OCI-LY7 (cell line): Measurements from ENCODE around the gene ACOXL. TPM values are rescaled to one million over a fixed set of nuclear protein-coding genes. Genes with fewer than 3 reads are reported as not detected.

ENCODE experiments used
- BruUV-seq: library from RNA; stranded (reverse); fragments of 400-500 nt; replicated peaks from 2 replicates; lab custom pipeline; 2021; lab: Mats Ljungman, UMichigan
- CTCF ChIA-PET: fragments of 300-600 bp; sonication (Branson Sonifier 250); formaldehyde crosslinking; loops from one replicate; lab custom pipeline; 2022; ENCODE audit warnings: antibody characterized with exemption; ENCODE audit not compliant: unreplicated experiment; lab: Charles Lee
- POLR2A ChIA-PET: fragments of 300-600 bp; sonication (Branson Sonifier 250); formaldehyde crosslinking; loops from one replicate; lab custom pipeline; 2022; ENCODE audit warnings: antibody characterized with exemption; lab: Charles Lee
- DNase-seq: peaks from one replicate; pipeline ENCODE4 v3.0.0-alpha.2; 2015; ENCODE audit warnings: low spot score
- H2AFZ ChIP-seq: fragments of 200-600 bp; sonication (generic), shearing (Covaris generic); 2 replicates; pipeline ENCODE4 v1.6.1; 2014; ENCODE audit warnings: mild to moderate bottlenecking, antibody characterized with exemption, low read length, moderate library complexity
- H3K27ac ChIP-seq: fragments of 200-600 bp; sonication (generic); 2 replicates; pipeline ENCODE4 v1.5.1; 2014; ENCODE audit warnings: mixed run types, low read depth, mild to moderate bottlenecking, moderate library complexity, low read length, inconsistent platforms; ENCODE audit not compliant: poor library complexity, severe bottlenecking
- H3K36me3 ChIP-seq: fragments of 200-600 bp; sonication (generic); 2 replicates; pipeline ENCODE4 v1.6.1; 2014; ENCODE audit warnings: mild to moderate bottlenecking, antibody characterized with exemption, low read length, moderate library complexity, mixed read lengths; ENCODE audit not compliant: insufficient read depth
- H3K4me1 ChIP-seq: fragments of 200-600 bp; sonication (generic); 2 replicates; pipeline ENCODE4 v1.5.1; 2014; ENCODE audit warnings: mild to moderate bottlenecking, low read length; ENCODE audit not compliant: insufficient read depth, poor library complexity, severe bottlenecking
- H3K4me2 ChIP-seq: fragments of 200-600 bp; sonication (generic); 2 replicates; pipeline ENCODE4 v1.6.1; 2014; ENCODE audit warnings: mild to moderate bottlenecking, low read length
- H3K4me3 ChIP-seq: fragments of 200-600 bp; sonication (generic); 2 replicates; pipeline ENCODE4 v1.5.1; 2014; ENCODE audit warnings: mild to moderate bottlenecking, low read depth, low read length; ENCODE audit not compliant: poor library complexity, severe bottlenecking
- H3K79me2 ChIP-seq: fragments of 200-600 bp; sonication (generic); 2 replicates; pipeline ENCODE4 v1.6.1; 2016; ENCODE audit warnings: low read depth, mild to moderate bottlenecking, low read length, moderate library complexity, mixed read lengths; ENCODE audit not compliant: insufficient read depth
- H3K9me2 ChIP-seq: fragments of 200-600 bp; sonication (generic); 2 replicates; pipeline ENCODE4 v1.6.1; 2016; ENCODE audit warnings: mild to moderate bottlenecking, low read length, mixed read lengths; ENCODE audit not compliant: insufficient read depth
- H3K9me3 ChIP-seq: fragments of 200-600 bp; sonication (generic); 2 replicates; pipeline ENCODE4 v1.6.1; 2014; ENCODE audit warnings: mild to moderate bottlenecking, mixed run types, low read length, mixed read lengths
- H4K20me1 ChIP-seq: fragments of 200-600 bp; sonication (generic); 2 replicates; pipeline ENCODE4 v1.6.1; 2014; ENCODE audit warnings: mild to moderate bottlenecking, antibody characterized with exemption, low read length, moderate library complexity, mixed read lengths; ENCODE audit not compliant: insufficient read depth
- CTCF ChIP-seq: fragments of 200-600 bp; sonication (generic); conservative IDR thresholded peaks from 2 replicates; pipeline ENCODE4 v1.5.1; 2014; ENCODE audit warnings: mild to moderate bottlenecking, antibody characterized with exemption, low read length, moderate library complexity, mixed read lengths
- EZH2phosphoT487 ChIP-seq: fragments of 200-600 bp; sonication (generic); IDR thresholded peaks from 2 replicates; pipeline ENCODE4 v1.6.1; 2018; ENCODE audit warnings: low read depth, borderline replicate concordance, mild to moderate bottlenecking, mixed run types, antibody characterized with exemption, low read length, moderate library complexity, mixed read lengths
- intact Hi-C: fragments of 100-400 bp; cut with micrococcal nuclease; formaldehyde crosslinking; loops from one replicate; pipeline ENCODE4 v1.10.0; 2022; ENCODE audit not compliant: unreplicated experiment
- total RNA-seq, 2 experiments: library from RNA; depleted of rRNA in 1 of 2; stranded (reverse); fragments of >200 nt in 1 of 2; shearing (Covaris generic) in 1 of 2; gene quantifications; 2 replicates each; pipeline ENCODE4 v1.2.3, GENCODE V29; 2014 to 2022

Gene ACOXL
- total RNA-seq, 2 experiments from 2014 or later: 1.4 TPM; not detected in 1

DNA sequence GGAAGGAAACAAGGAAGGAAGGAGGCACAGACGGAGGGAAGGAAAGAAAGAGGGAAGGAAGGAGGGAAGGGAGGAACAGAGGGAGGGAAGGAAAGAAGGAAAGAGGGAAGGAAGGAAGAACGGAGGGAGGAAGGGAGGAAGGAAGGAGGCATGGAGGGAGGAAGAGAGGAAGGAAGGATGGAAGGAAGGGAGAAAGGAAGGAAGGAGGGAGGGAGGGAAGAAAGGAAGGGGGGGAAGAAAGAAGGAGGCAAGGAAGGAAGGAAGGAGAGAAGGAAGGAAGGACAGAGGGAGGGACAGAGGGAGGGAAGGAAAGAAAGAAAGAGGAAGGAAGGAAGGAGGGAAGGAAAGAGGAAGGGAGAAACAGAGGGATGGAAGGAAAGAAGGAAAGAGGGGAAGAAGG lies 7.6 kb upstream of the ACOXL start:
- Histone ChIP-seq H3K9me2 (no peaks in the 10 kb centered on the region), H3K4me1 (no peaks in the 10 kb centered on the region), H3K4me3 (no peak overlapping the region), H3K79me2 (no peaks in the 10 kb centered on the region), H4K20me1 (no peaks in the 10 kb centered on the region), H2AFZ (no peak overlapping the region), H3K9me3 (no peaks in the 10 kb centered on the region), H3K4me2 (no peak overlapping the region), H3K36me3 (no peaks in the 10 kb centered on the region), H3K27ac (no peak overlapping the region)
- BruUV-seq: no TSS peak
- CTCF ChIA-PET: no interaction called here
- POLR2A ChIA-PET: no interaction called here
- DNase-seq: no peak
- TF ChIP-seq EZH2phosphoT487 (no peak), CTCF (no peak)
- intact Hi-C loops: no loop called here

GRCh38 chr2:110725370-110725769 lies 7.0 kb upstream of the ACOXL start:
- ChIA-PET POLR2A (no interaction called here), CTCF (no interaction called here)
- H3K4me2 ChIP-seq: no peak overlapping the region
- no peaks in the 10 kb centered on the region for H4K20me1 ChIP-seq
- TF ChIP-seq CTCF: no peak
- no peak for TF ChIP-seq EZH2phosphoT487
- no peaks in the 10 kb centered on the region for H3K9me3 ChIP-seq
- no peaks in the 10 kb centered on the region for H3K79me2 ChIP-seq
- no peaks in the 10 kb centered on the region for H3K9me2 ChIP-seq
- no TSS peak for BruUV-seq
- H3K36me3 ChIP-seq: no peaks in the 10 kb centered on the region
- no peaks in the 10 kb centered on the region for H3K4me1 ChIP-seq
- DNase-seq: no peak
- no peak overlapping the region for H3K4me3 ChIP-seq
- H2AFZ ChIP-seq: no peak overlapping the region
- intact Hi-C loops: no loop called here
- no peak overlapping the region for H3K27ac ChIP-seq

DNA sequence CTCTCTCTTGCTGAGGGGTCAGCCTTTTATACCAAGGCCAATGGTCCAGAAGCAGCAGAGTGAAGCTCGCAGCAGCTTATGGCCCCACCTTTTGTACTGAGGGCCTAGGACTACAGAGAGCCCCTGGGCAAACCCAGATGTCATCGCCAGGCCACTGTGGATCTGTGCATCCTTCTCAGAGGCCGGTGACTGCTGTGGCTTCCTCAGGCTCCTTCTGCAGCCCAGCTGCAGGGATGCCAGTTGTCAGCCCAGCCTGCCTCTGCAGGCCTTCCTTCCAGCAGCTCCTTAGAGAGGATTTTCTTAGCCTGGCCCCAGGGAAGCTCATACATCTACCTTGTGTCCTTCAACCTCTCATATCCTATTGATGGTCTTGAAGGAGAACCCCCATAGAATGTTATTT lies 6.5 kb upstream of the ACOXL start:
- Histone ChIP-seq H3K79me2 (no peaks in the 10 kb centered on the region), H3K9me2 (no peaks in the 10 kb centered on the region), H2AFZ (no peak overlapping the region), H3K4me3 (no peak overlapping the region), H3K36me3 (no peaks in the 10 kb centered on the region), H4K20me1 (no peaks in the 10 kb centered on the region), H3K4me1 (peaks cover 5% of the 10 kb centered on the region), H3K4me2 (no peak overlapping the region), H3K27ac (no peak overlapping the region), H3K9me3 (no peaks in the 10 kb centered on the region)
- DNase-seq: no peak
- ChIA-PET POLR2A (no interaction called here), CTCF (no interaction called here)
- TF ChIP-seq CTCF (no peak), EZH2phosphoT487 (no peak)
- BruUV-seq: no TSS peak
- intact Hi-C loops: no loop called here
